ENCODE results near the gene NAV1.

Gene NAV1

GRCh38 chr1:201525193-201525778 is 13.6 kb upstream of the NAV1 start:
- DNase-seq (ENCODE audit: low read depth in 3 of 3): no peak

GRCh38 chr1:201527879-201528278 is 11.0 kb upstream of the NAV1 start:
- no peak for DNase-seq (ENCODE audit: low read depth in 3 of 3)

- no peak for DNase-seq (ENCODE audit: low read depth in 3 of 3)
Measured at GRCh38 chr1:201528631-201529252, 10.2 kb upstream of the NAV1 start.

DNA sequence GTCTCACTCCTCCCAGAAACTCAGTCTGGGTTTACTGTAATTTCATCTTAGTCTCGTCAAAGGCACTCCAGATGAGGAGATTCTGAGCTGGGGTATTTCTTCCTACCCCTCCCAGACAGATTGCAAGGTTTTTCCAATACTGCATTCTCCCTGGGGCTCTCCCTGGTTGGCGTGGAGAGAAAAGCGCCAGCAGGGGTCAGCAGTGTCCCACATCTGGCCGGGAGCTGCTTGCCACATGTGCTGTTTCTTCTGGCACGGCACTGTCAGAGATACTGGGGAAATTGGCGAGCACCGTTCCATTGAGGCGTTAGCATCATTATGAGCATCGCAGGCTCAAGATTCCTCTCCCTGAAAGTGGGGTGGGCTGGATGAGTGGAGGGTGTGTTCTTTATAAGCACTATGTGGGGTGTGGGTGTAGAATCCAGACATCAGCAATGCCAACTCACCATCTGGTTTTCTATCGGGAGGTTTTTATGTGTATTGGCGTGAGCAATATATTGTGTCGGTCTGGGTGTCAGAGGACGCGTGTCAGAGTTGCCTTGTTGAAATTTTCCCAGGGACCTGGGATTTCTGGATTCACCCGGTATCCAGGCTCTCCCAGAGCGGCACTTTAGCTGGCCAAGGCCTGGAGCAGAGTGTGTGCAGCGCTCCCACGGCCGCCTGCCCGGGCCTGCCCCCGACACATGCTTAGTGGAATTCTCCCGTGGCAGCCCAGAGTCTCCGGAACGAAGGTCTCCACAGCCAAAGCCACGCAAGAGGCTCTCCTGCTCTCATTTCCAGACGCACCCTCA is 8.0 kb upstream of the NAV1 start:
- no peak for DNase-seq (ENCODE audit: low read depth in 3 of 3)

- no peak for DNase-seq (ENCODE audit: low read depth in 3 of 3)
Measured at GRCh38 chr1:201531551-201532425, 7.1 kb upstream of the NAV1 start.

GRCh38 chr1:201533836-201534235 is 5.1 kb upstream of the NAV1 start:
- DNase-seq (ENCODE audit: low read depth in 3 of 3): no peak

DNA sequence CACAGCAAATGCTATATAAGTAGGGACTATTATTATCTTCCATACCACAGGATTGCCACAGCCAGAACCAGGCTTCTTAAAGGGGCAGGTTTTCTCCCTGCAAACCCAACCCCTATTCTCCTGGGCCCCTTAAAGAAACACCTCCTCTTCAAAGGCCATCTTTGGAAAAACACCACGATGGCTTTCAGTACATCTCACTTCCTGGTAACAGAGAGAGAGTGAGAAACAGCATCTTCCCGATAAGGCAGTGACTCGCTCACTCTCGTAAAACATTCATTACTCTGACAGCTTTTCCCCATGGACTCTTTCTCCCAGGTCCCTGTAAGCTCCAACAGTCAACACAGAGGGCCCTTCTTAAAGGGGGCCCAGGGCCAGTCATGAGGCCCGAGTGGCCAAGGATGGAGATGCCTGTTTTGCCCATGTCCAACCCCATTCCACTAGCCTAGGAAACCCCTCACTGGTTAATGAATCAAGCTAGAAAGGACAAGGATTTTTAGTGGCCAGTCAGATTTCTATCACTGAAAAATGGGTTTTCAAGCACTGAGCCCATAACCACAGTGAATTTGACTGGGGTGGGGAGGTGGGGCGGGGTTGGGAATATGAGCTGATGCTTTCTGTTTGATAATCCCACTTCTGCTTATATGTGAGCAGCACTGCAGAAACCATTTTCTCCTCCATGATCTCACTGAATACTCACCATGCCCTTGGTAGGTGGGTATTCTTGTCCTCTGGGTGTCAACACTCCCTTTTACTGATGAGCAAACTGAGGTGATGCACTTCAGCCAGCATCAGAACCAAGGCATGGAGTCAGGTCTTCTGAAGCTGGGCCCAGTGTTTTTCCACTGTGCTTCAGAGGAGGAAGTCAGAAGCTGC is 3.6 kb upstream of the NAV1 start:
- DNase-seq (ENCODE audit: low read depth in 3 of 3): no peak

DNA sequence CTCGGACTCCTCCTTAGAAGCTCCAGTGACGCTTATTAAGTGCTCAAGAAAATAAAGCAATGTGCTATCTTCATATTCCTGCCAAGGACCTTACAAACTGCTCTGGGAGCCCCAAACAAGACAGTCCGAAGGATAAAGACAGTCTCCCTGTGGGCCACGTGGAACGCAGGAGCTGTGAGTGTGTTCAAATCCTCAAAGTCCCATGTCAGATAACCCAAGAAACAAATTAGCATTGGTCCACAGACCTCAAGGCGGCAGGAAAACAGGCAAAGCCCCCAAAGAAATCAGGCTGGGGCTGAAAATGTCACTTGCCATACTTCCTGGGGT is 3.0 kb upstream of the NAV1 start:
- DNase-seq (ENCODE audit: low read depth in 3 of 3): no peak

DNA sequence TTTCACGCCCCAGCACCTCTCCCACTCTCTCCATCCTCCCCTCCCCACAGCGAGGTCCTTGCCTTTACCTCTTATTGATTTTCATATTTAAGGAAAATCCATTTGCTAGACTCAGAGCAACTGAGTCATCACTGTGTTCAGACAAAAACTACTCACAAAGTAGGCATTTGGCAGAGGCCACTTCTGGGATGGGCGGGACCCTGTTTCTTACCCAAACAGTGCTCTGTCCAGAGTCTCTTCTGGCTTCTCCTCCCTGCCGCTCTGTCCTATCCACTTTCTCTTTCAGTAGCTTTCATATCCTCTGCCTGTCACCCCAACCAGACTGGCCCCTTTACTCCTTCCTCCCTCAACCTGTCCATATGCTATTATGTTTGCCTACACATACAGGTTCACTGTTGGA is 2.4 kb upstream of the NAV1 start:
- DNase-seq (ENCODE audit: low read depth in 3 of 3): no peak

DNA sequence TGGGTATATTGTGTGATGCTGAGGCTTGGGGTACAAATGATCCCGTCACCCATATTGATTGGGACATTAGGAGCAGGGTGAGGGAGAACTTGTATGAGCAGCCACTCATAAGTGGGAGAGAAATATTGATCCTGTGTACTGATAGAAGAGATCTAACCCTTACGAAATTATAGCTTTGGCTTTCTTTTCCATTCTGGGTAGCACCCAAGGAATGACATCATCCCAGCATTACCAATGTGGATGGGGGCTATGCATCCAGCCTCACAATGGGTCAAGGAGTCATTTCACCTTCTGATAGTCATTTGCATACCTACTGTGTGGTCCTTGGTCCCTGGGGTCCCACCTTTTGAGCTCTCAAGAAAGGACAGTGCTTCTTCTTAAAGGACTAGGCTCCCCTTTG is 1.9 kb upstream of the NAV1 start:
- no peak for DNase-seq (ENCODE audit: low read depth in 3 of 3)

GRCh38 chr1:201537467-201537866 is 1.5 kb upstream of the NAV1 start:
- DNase-seq (ENCODE audit: low read depth in 3 of 3): no peak

- no peak for DNase-seq (ENCODE audit: low read depth in 3 of 3)
Measured at GRCh38 chr1:201537891-201538611, 876 bp upstream of the NAV1 start.

GRCh38 chr1:201539561-201540431 is 869 bp downstream of the NAV1 start:
- no peak for DNase-seq (ENCODE audit: low read depth in 3 of 3)

DNA sequence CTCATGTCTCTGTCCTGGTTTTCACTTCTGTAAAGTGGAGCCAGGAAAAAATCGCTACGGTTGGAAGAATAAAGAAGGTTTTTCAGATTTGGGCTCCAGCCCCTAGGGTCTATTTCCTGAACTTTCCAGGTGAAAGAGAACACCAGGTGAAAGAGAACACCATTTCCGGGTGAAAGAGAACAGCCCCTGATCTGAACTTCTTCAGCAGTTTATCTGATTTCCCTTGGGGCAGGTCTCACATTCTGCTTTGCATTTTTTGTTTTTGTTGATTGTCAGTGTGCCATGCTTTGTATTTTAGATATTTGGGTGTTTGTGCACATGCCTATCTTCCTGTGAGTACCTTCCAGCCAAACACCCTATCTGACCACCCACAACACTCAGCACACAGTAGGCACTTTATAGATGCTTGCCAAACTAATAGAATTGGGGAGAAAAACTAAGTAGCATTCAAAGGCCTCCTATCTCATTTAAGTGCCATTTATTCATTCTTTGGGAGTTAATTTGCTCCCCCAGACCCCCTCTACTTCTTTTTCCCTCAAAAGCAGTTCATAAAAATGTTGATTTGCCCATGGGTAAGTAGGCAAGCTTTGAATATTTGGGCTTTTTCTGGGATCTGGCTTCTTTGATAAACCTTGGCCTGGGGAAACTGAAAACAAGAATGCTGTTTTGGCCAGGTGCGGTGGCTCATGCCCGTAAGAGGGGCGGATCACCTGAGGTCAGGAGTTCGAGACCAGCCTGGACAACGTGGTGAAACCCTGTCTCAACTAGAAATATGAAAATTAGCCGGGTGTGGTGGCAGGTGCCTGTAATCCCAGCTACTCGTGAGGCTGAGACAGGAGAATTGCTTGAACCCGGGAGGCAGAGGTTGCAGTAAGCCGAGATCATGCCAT is 2.2 kb downstream of the NAV1 start:
- DNase-seq (ENCODE audit: low read depth in 3 of 3): no peak

DNA sequence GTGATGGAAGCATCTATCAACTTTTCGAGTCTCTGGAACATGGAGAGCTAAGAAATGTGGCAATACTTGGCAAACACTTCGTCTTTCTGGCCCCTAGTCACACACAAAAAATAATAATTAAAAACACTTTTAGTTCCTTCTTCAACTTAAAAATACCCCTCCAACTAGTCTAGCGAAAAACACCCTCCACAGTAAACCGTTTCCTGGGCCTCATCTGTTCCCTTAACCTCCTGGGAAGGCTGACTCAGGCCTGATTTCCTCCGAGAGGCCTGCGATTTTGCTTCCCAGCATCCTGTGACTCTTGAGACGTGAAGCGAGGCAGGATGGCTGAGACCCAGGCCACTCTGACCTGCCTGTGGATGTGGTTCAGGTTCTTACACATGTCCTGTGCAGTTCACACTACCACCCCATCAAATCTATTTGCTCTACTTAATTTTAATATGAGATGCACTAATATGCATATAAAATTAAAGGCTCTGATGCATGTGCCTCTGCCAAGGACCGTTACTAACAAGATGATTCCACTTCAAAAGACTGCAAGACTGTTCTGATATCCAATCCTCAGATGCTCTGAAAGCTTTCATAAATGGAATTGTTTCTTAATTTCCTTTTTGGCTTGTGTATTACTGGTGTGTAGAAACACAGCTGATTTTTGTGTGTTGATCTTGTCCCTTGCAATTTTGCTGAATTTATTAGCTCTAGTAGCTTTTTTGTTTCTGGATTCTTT is 3.5 kb downstream of the NAV1 start:
- no peak for DNase-seq (ENCODE audit: low read depth in 3 of 3)

- no peak for DNase-seq (ENCODE audit: low read depth in 3 of 3)
Measured at GRCh38 chr1:201543871-201544642, 5.1 kb downstream of the NAV1 start.

DNA sequence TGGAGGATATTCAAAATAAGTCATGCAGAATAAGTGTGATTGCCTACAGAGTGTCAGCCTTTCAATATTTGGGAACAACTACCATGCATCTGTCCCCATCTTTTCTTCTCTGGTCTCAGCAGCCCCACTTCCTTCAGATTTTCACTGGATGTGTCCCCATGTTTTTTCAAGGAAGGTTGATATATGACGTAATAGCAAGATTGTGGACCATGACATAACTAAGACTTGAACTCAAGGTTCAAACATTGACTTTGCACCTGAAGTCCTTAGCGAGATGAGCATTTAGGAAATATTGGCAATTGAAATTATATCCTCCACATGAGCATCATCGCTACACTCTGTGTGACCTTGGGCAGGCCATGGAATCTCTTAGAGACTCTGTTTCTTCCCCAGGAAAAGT is 5.8 kb downstream of the NAV1 start:
- DNase-seq (ENCODE audit: low read depth in 3 of 3): no peak
